Fibroblast of the conjunctiva (primary cell): ENCODE measurements around the gene CHMP4B.

ENCODE experiments used
- DNase-seq: peaks from one replicate; pipeline ENCODE4 v3.0.0-alpha.2; 2010; ENCODE audit warnings: low read depth

Gene CHMP4B

GRCh38 chr20:33864324-33864963, 53.3 kb downstream of the CHMP4B start:
- DNase-seq: no peak

GRCh38 chr20:33865761-33866370, 54.7 kb downstream of the CHMP4B start:
- no peak for DNase-seq

- no peak for DNase-seq
These were observed 55.4 kb downstream of the CHMP4B start for GRCh38 chr20:33866398-33867100.

GRCh38 chr20:33868042-33868441, 56.9 kb downstream of the CHMP4B start:
- no peak for DNase-seq

GRCh38 chr20:33868595-33868994, 57.4 kb downstream of the CHMP4B start:
- no peak for DNase-seq

GRCh38 chr20:33869283-33869682, 58.1 kb downstream of the CHMP4B start:
- DNase-seq: no peak

- no peak for DNase-seq
These were observed 60.2 kb downstream of the CHMP4B start for GRCh38 chr20:33871362-33871761.

GRCh38 chr20:33874129-33874528, 63.0 kb downstream of the CHMP4B start:
- no peak for DNase-seq

- no peak for DNase-seq
These were observed 63.9 kb downstream of the CHMP4B start for GRCh38 chr20:33875055-33875454.

- DNase-seq: no peak
These were observed 64.4 kb downstream of the CHMP4B start for GRCh38 chr20:33875534-33876026.

- no peak for DNase-seq
These were observed 67.4 kb downstream of the CHMP4B start for GRCh38 chr20:33878583-33878982.

- DNase-seq: no peak
These were observed 69.2 kb downstream of the CHMP4B start for GRCh38 chr20:33880396-33880795.

- no peak for DNase-seq
These were observed 70.8 kb downstream of the CHMP4B start for GRCh38 chr20:33881989-33882388.

- no peak for DNase-seq
These were observed 71.3 kb downstream of the CHMP4B start for GRCh38 chr20:33882481-33882880.

- no peak for DNase-seq
These were observed 72.0 kb downstream of the CHMP4B start for GRCh38 chr20:33883164-33883563.

GRCh38 chr20:33884633-33885032, 73.5 kb downstream of the CHMP4B start:
- no peak for DNase-seq

GRCh38 chr20:33889312-33889711, 78.2 kb downstream of the CHMP4B start:
- no peak for DNase-seq

GRCh38 chr20:33890557-33890956, 79.4 kb downstream of the CHMP4B start:
- no peak for DNase-seq

GRCh38 chr20:33893314-33893713, 82.2 kb downstream of the CHMP4B start:
- no peak for DNase-seq

GRCh38 chr20:33894798-33895197, 83.7 kb downstream of the CHMP4B start:
- DNase-seq: no peak

GRCh38 chr20:33896509-33896908, 85.4 kb downstream of the CHMP4B start:
- DNase-seq: no peak

- DNase-seq: no peak
These were observed 86.3 kb downstream of the CHMP4B start for GRCh38 chr20:33897313-33897912.

GRCh38 chr20:33899106-33899505, 88.0 kb downstream of the CHMP4B start:
- no peak for DNase-seq
